ENCODE results near the gene WDR49.

Gene WDR49

DNA sequence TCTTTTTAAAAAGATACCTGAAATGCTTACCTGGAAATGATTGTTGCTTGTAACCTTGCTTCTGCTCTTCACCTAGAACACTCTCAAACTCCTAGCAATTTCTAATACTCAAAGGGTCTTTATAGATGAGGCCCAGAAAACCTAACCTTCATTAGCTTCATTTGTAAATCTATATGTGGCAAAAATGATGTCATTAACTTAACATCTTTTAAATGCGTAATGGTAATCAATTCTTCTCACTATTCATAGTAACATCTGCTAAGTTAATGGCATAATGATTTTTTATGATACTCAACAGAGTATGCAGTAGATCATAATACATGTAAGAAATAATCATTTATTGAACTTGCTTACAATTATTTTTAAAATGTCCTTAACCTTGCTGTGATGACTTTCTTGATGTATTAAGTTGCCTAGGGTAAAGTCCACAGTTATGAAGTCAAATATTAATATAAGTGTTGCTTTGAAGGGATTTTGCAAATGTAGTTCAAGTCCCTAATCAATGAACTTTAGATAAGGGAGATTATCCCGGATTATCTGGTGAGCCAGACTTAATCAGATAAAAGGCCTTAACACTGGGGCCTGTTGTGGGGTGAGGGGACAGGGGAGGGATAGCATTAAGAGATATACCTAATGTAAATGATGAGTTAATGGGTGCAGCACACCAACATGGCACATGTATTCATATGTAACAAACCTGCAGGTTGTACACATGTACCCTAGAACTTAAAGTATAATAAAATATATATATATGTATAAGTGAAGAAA, 169.8 kb downstream of the WDR49 start:
- no peak for DNase-seq

DNA sequence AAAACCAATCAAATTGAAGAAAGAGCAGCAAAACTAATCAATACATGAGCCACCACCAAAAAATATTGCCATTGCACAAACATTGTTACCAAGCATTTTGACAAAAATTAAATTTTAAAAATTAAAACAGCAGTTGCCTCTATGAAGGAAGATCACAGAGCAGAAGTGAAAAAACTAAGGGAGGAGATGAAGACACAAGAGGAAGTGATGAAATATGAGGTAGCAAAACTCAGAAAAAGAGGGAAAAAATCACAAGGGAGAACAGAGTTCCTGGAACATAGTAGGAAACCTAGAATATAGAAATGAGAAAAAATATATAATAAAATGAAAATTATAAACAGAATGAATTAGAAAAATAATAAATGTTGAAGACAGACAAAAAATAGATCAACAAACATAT, 172.6 kb downstream of the WDR49 start:
- DNase-seq: no peak

DNA sequence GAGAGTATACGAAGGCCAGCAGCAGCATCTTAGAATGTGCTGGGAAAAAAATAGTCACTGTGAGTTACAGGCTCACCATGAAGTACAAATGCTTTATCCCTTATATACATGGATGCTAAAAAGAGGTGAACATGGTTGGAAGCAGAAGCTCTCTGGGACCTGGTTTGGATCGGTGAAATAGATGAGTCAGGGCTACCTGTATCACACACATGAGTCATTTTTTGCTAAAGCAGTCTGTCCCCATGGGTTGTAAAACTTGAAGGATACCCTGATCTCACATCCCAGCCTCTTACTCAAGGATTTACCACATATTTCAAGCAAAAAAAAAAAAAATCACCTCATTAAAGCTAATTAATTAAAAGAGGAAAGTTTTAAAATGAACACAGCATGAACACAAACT, 173.0 kb downstream of the WDR49 start:
- DNase-seq: no peak

DNA sequence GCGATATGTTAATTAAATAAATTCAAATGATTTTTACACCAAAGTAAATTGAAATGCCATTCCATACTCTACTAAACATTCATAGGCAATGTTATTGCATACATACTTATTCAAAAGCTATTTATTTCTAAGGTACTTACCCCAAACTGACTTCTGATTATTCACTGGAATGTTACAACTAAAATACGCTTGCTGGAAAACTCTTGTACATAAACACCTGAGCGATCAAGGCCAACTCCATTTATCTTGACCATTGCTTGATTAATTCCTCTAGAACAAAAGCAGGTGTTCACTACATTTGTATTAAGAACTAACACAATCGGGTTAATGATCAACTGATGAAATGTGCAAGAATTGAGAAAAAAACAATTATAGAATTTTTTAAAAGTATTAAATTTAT, 179.9 kb downstream of the WDR49 start, which contains the start of gene SERPINI2:
SERPINI2 (minus strand) TSS at position 180 of the 400 bp plus-strand sequence. CDS start 2,208 bp downstream, outside the sequence.
- no peak for DNase-seq

DNA sequence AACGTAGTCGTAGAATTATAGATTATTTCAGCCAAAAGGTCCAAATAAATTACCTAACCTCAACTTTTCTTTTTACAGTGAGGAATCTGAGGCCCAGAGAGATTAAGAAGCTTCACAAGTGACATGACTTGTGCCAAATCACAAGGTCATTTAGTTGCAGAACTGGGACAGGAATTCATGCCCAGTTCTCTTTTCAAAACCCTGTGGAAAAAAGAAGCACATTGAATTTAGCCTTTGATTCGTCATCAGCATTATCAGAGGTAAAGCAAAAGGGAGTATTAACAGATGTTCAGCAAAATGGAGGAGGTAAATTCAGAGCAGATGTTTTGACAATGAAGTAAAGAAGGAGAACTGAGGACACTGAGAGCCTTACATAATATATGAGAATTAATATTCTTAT, 184.4 kb downstream of the WDR49 start:
- no peak for DNase-seq

DNA sequence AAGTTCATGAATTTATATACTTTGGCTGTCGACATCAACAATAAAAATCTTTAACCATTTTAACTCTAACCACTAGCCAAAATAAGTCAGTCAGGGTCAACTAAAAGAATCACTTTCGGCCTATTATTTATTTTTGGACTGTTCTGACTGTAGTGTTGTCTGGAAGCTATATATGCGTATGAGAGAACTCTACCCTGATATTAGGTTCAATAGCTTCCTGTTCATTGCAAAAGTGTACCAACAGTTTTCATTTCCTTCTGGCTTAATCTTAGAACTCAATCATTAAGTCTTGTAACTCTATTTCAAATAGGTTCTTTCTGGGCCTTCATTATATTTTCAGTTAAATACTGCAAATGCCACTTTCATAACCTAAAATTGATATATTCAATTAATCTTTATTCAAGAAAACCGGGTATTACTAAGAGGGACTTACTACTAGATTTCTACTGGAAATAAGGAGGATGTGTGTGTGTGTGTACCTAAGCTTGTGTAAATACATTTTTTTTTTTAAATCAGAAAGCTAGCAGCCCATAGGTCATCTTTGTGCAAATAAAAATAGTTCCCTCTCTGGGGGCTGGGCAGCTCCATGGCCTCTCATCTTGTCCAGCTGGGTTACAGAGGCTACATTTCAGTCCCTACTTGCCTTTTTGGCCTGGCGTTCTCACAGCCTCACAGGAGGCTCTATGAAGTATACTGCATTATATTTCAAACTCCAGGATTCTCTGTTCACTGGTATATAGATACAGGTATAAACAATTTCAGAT, 185.7 kb downstream of the WDR49 start:
- DNase-seq: no peak

DNA sequence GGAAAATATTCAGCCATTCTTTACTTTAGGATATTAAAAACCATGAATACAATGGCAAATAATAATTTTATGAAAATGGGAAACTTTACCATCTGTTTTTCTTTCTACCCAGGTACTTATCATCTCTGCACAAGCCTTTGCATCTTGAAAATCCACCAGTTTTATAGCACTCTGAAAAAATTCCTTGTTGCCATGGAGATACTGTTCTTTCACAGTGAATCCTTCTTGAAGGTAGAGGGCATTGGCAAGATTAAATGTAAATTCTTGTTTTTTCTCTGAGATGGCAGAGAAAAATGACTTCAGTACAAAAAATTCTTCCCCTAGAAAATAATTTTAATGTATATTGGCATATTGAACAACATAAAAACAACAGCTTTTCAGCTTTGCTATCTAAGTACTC, 186.8 kb downstream of the WDR49 start:
- DNase-seq: no peak

DNA sequence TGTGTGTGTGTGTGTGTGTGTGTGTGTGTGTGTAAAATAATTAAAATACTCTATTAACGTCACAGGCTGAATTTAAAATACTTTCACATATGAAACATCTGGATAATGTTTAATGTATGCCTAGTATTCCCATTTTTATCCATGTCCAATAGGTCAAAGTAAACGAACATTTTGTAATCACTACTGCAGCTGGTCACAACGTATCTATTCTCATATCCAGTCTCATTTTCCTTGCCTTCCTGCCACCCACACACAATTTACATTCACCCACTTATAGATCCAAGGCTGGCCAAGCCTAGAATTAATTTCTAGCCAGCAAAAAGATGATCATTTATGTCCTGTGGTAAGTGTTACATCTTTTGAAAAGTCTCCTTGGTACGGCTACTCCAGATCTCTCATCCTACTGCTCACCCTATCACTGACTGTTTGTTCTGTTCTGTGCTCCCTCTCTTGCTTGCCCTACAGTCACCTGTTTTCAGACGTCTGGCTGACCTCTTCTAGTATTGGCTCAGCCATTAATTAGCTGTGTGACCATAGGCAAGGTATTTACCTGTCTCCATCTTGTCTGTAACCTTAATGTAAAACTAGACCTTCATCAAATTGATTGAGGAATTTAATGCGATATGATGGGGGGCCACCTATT, 197.5 kb downstream of the WDR49 start:
- no peak for DNase-seq

DNA sequence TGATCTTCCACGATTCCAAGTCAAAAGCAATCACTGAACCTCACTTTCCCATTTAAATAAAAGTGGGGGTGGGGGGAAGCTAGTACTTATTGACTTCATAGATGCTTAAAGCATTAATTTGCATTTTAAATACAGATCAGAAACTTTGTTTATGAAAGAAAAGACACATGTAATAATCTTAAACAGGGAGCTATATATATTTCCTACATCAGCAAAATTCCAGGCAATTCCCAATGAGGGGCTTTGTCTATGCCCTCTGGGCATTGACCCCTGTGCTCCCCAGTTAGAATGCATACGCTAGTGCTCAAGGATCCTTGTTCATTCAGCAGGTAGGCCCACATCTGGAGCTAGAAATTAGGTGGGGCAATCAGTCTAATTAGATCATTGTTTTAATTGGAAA, 199.9 kb downstream of the WDR49 start:
- no peak for DNase-seq

DNA sequence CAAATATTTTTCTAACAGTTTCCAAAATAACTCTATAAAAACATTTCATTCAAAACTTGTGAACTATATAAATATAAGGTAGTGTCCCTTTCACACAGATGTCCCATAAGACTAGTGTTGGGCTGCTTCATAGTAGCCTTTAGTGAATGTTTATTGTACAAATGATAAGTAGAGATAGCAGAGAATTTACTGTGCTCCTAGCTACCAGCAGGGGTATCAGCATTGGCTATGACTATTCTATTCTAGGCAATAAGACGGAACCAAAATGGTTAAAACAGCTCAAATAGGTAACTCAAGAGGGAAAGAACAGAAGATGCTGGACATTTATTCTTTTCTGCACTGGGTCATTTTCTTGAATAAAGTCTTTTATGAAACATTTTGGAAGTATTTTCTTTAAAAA, 202.5 kb downstream of the WDR49 start:
- no peak for DNase-seq

DNA sequence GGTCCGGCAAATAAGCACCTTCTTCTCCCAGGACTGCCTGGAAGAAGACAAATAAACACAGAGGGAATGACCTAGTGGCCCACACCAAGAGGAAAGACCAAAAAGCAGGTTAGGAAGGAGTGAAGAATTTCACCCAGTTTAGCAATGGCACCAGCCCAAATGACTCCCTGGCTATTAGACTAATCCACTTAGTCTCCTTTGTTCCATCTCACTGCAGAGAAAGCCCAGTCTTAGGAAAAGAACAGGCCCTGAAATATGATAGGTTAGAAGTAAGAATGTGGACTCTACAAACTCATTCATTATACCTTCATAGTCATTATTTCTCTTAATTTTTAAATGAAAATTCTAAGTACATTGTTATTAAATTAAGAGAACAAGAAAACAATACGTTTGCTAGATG, 203.1 kb downstream of the WDR49 start:
- DNase-seq: no peak

DNA sequence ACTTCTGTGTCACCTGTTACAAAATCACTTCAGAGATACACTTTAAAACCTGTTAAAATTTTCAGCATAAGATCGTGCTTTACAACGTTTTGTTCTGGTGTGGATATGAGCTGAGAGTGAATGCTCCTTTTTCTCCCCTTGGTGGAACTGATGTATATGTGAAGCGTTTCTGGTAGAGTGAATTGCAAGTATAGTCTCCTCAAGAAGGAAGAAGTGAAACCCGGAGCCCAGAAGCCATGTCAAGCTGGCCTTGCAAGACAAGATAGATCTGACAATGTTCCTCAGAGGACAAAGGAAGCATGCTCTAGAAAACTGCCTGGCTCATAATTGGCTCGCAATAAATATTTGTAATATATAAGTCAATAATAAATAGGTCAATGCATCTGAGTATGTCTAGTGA, 203.5 kb downstream of the WDR49 start:
- DNase-seq: no peak

DNA sequence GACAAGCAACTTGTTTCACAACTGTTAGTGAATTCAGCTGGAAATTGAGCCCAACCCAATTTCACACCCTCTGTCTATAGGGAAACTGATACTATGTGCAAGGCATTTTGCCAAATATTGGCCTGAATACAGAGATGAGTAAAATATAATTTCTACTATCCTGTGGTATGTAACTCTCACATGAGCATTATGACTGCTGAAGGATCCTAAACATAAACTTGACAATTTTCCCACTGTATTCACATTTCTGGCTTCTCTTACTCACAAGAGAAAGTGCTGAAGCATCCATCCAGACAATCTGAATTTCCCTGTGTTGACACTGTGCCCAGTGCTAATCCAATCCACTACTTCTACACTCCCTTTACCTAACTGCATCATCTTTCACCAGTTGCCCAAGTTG, 208.3 kb downstream of the WDR49 start:
- no peak for DNase-seq

DNA sequence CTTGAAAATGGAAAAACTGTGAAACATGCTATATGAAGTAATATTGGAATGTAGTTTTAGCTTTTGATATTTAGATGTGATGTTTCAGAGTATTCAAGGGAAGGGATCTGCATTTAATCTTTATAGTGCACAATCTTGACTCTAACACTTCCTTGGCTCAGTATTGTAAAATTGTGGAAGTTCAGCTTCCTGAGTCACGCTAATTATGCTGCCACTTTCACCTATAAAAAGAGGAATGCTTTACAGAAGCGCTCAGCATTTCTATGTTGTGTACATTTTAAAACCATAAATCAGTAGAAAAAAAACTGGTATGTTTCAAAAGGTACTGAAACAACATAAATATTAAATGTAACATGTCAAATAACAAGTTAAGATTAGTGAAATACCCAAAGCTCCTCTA, 212.5 kb downstream of the WDR49 start:
- DNase-seq: no peak

DNA sequence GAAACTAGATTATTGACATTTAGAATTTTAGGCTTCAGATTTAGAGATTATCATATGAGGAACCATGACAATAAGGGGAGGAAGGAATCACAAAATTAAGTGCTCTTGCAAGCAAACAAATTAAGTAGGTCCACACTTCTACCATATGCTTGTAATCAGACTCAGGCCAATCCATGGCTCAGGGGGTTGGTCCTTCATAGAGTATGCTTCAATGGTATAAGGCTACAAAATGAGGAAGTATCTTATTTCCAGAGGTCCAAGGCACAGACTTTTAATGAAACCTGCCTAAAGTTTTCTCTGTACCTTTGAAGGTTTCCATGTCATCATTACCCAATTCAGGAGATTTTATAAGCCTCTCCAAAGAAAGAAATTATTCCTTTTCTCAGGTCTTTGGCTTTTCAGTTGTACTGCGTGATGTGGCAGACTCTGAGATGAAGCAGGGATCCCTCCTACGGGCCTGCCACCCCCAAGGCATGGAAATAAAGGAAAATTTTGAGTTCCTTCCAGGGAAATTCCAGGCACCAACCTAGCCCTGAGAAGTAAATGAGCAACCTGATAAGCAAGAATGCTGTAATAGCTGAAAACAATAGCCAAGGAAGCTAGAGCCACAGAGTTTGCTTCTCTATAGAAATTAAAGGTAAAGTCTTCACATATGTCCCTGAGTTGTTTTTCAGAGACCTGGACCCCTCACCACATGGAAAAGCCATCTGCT, 216.2 kb downstream of the WDR49 start:
- DNase-seq: no peak

Data from NCI-H2171 treated with DMSO at 0.1 percent for 48 hours (cell line).